Thyroid gland (tissue), 4 donors: ENCODE results near the gene MEN1. TPM values are rescaled to one million over a fixed set of nuclear protein-coding genes. Genes with fewer than 3 reads are reported as not detected.

Experiments used
- DNase-seq, 2 donors: peaks; one replicate each; pipeline ENCODE4 v3.0.0-alpha.2; 2019
- H3K27ac ChIP-seq, 3 donors: fragments of 200-600 bp; sonication (generic); 1 replicate in 2 of 3; 2 replicates in 1 of 3; pipeline ENCODE4 v1.5.1; 2016 to 2019; ENCODE audit warnings: mild to moderate bottlenecking in 1 of 3, moderate library complexity in 1 of 3
- H3K27me3 ChIP-seq: fragments of 200-600 bp; sonication (generic); one replicate; pipeline ENCODE4 v1.5.1; 2019
- H3K36me3 ChIP-seq, 2 donors: fragments of 200-600 bp; sonication (generic); one replicate each; pipeline ENCODE4 v1.5.1; 2016 to 2019
- H3K4me1 ChIP-seq, 2 donors: fragments of 200-600 bp; sonication (generic); one replicate each; pipeline ENCODE4 v1.5.1; 2017 to 2019
- H3K4me3 ChIP-seq, 3 donors: fragments of 200-600 bp; sonication (generic); replicated peaks in 1 of 3; 1 replicate in 2 of 3; 2 replicates in 1 of 3; pipeline ENCODE4 v1.5.1; 2016; ENCODE audit warnings: mild to moderate bottlenecking in 1 of 3
- H3K9me3 ChIP-seq: fragments of 200-600 bp; sonication (generic); one replicate; pipeline ENCODE4 v1.5.1; 2017
- CTCF ChIP-seq, 6 experiments: fragments of 200-600 bp in 3 of 6; fragments of 450-650 bp in 3 of 6; sonication (generic) in 3 of 6; IDR thresholded peaks; one replicate each; pipeline ENCODE4 v1.5.1; 2016 to 2019; ENCODE audit warnings: antibody characterized with exemption in 6 of 6, mild to moderate bottlenecking in 2 of 6, inconsistent platforms in 1 of 6, moderate library complexity in 1 of 6
- POLR2A ChIP-seq, 2 donors: fragments of 450-650 bp; IDR thresholded peaks; one replicate each; pipeline ENCODE4 v1.6.1; 2017; ENCODE audit warnings: antibody characterized with exemption in 2 of 2, mild to moderate bottlenecking in 2 of 2, moderate library complexity in 1 of 2
- WGBS, 2 donors: methylation state at CpG; one replicate each; pipeline ENCODE4 v1.1.5; 2017; 5-methylcytosine and 5-hydroxymethylcytosine counted together
- intact Hi-C: fragments of 100-400 bp; cut with DNase I; formaldehyde crosslinking; loops from one replicate; pipeline ENCODE4 v1.15.1; 2023
- total RNA-seq, 4 donors: library from RNA; depleted of rRNA; stranded (reverse); fragments of >200 nt; gene quantifications; one replicate each; pipeline ENCODE4 v1.2.3, GENCODE V29; 2016

Gene MEN1
- total RNA-seq, 4 donors from 2014 or later = 23.5 to 31.5 (median 25.1) TPM

GRCh38 chr11:64755681-64756361 is 54.5 kb downstream of the MEN1 start:
- Histone ChIP-seq H3K36me3 (no peaks in the 10 kb centered on the region), H3K4me3 (no peak overlapping the region), H3K27me3 (no peaks in the 10 kb centered on the region), H3K4me1 (peaks cover 29 to 34% of the 10 kb centered on the region in 2 donors), H3K27ac (peak overlapping the region in 1 of 3 donors; percentile 36), H3K9me3 (no peaks in the 10 kb centered on the region)
- no peak for DNase-seq
- WGBS, 2 donors = 89 to 91% methylated on average over 13 of the region's 13 CpGs
- intact Hi-C loops = no loop called here
- TF ChIP-seq CTCF (IDR thresholded peaks at IDR 0.05) = no peak
- TF ChIP-seq POLR2A (IDR thresholded peaks at IDR 0.05) = no peak

GRCh38 chr11:64754919-64755662 is 55.3 kb downstream of the MEN1 start:
- WGBS, 2 donors = 95% methylated on average over 14 to 20 of the region's 21 CpGs
- no peaks in the 10 kb centered on the region for H3K36me3 ChIP-seq
- TF ChIP-seq CTCF (IDR thresholded peaks at IDR 0.05) (no peak), POLR2A (IDR thresholded peaks at IDR 0.05) (no peak)

GRCh38 chr11:64754124-64754918 is 56.0 kb downstream of the MEN1 start:
- 86 to 90% methylated on average over 23 to 24 of the region's 26 CpGs for WGBS, 2 donors
- DNase-seq = no peak
- intact Hi-C loops = no loop called here
- Histone ChIP-seq H3K36me3 (no peaks in the 10 kb centered on the region), H3K27ac (no peak overlapping the region), H3K4me1 (peaks cover 16 to 19% of the 10 kb centered on the region in 2 donors), H3K27me3 (no peaks in the 10 kb centered on the region), H3K9me3 (no peaks in the 10 kb centered on the region), H3K4me3 (no peak overlapping the region)
- TF ChIP-seq POLR2A (IDR thresholded peaks at IDR 0.05) (no peak), CTCF (IDR thresholded peaks at IDR 0.05) (no peak)

More at GRCh38 chr11:64754919-64755662, 55.3 kb downstream of the MEN1 start:
- H3K27ac ChIP-seq = no peak overlapping the region
- no peak overlapping the region for H3K4me3 ChIP-seq
- H3K27me3 ChIP-seq = no peaks in the 10 kb centered on the region
- intact Hi-C loops = no loop called here
- no peak for DNase-seq
- H3K9me3 ChIP-seq = no peaks in the 10 kb centered on the region
- H3K4me1 ChIP-seq = peaks cover 21 to 26% of the 10 kb centered on the region in 2 donors

Other genes with a start within 250 kb of the MEN1 start
- not detected for gene SLC22A12, start 219.3 kb downstream of the MEN1 start, total RNA-seq
- 10 to 100 TPM in 1 of 4 donors, 1 to 10 TPM in 3; 2.0 to 12.3 (median 4.8) TPM for gene NRXN2, start 87.4 kb downstream of the MEN1 start, total RNA-seq
- 1 to 10 TPM; 2.8 to 8.9 (median 6.6) TPM for gene RASGRP2, start 66.4 kb downstream of the MEN1 start, total RNA-seq
- gene PYGM, start 50.6 kb downstream of the MEN1 start, total RNA-seq = 10 to 100 TPM in 1 of 4 donors, 1 to 10 TPM in 3; 4.3 to 14.8 (median 6.7) TPM
- gene SF1, start 32.0 kb downstream of the MEN1 start, total RNA-seq = 100 to 1,000 TPM; 171 to 419 (median 297) TPM
- gene MAP4K2, start 7.3 kb downstream of the MEN1 start, total RNA-seq = 10 to 100 TPM; 35.5 to 77.8 (median 37.5) TPM
- gene CDC42BPG, start 34.1 kb upstream of the MEN1 start, total RNA-seq = 10 to 100 TPM in 2 of 4 donors, 1 to 10 TPM in 2; 7.8 to 13.9 (median 10.2) TPM
- gene EHD1, start 68.1 kb upstream of the MEN1 start, total RNA-seq = 10 to 100 TPM; 53.5 to 90.7 (median 67.4) TPM
- gene ATG2A, start 106.7 kb upstream of the MEN1 start, total RNA-seq = 10 to 100 TPM; 19.5 to 43.1 (median 36.7) TPM
- gene PPP2R5B, start 114.1 kb upstream of the MEN1 start, total RNA-seq = 10 to 100 TPM; 14.8 to 30.1 (median 21.7) TPM
- gene GPHA2, start 125.3 kb upstream of the MEN1 start, total RNA-seq = under 1 TPM in 1 of 4 donors, not detected in 3; 0.94 TPM
- gene MAJIN, start 161.6 kb upstream of the MEN1 start, total RNA-seq = under 1 TPM in 1 of 4 donors, not detected in 3; 0.27 TPM
- 1 to 10 TPM; 1.2 to 9.1 (median 2.3) TPM for gene BATF2, start 186.4 kb upstream of the MEN1 start, total RNA-seq
- 100 to 1,000 TPM in 3 of 4 donors, 10 to 100 TPM in 1; 76.6 to 166 (median 119) TPM for gene ARL2, start 203.6 kb upstream of the MEN1 start, total RNA-seq
- gene SNX15, start 216.9 kb upstream of the MEN1 start, total RNA-seq = 10 to 100 TPM; 11.6 to 36.4 (median 19.2) TPM
- 10 to 100 TPM in 1 of 4 donors, 1 to 10 TPM in 3; 2.1 to 13.1 (median 6.0) TPM for gene SAC3D1, start 230.7 kb upstream of the MEN1 start, total RNA-seq
- gene NAALADL1, start 248.0 kb upstream of the MEN1 start, total RNA-seq = 10 to 100 TPM in 1 of 4 donors, 1 to 10 TPM in 3; 5.6 to 21.5 (median 6.8) TPM